Measurements from ENCODE around the gene RAB44.

- TF ChIP-seq POLR2A (IDR thresholded peaks at IDR 0.05), result no peak
- no peak for TF ChIP-seq CTCF (IDR thresholded peaks at IDR 0.05)
- TF ChIP-seq POLR2AphosphoS5 (IDR thresholded peaks at IDR 0.05), result no peak
Observed at GRCh38 chr6:36755435-36756348, 58.1 kb downstream of the RAB44 start.

Data from stomach (tissue), 4 donors.